C4-2B (cell line): ENCODE results near the gene SLC2A6.

Experiments used
- H3K27ac ChIP-seq: fragments of 450-650 bp; 2 replicates; pipeline ENCODE4 v1.5.1; 2017
- CTCF ChIP-seq: fragments of 450-650 bp; conservative IDR thresholded peaks from 2 replicates; pipeline ENCODE4 v1.5.1; 2017; ENCODE audit warnings: mild to moderate bottlenecking
- ZFX ChIP-seq: fragments of 450-650 bp; IDR thresholded peaks from 2 replicates; pipeline ENCODE4 v1.6.1; 2017

The SLC2A6 gene

GRCh38 chr9:133519693-133520092 lies 40.8 kb upstream of the SLC2A6 start:
- TF ChIP-seq ZFX (no peak), CTCF (no peak)
- no peak overlapping the region for H3K27ac ChIP-seq

- TF ChIP-seq CTCF (no peak), ZFX (no peak)
- H3K27ac ChIP-seq, result no peak overlapping the region
Observed at GRCh38 chr9:133518706-133519449, 40.0 kb upstream of the SLC2A6 start.

- no peak overlapping the region for H3K27ac ChIP-seq
- TF ChIP-seq CTCF (no peak), ZFX (no peak)
Observed at GRCh38 chr9:133518200-133518599, 39.3 kb upstream of the SLC2A6 start.

GRCh38 chr9:133517711-133518110 lies 38.8 kb upstream of the SLC2A6 start:
- no peak overlapping the region for H3K27ac ChIP-seq
- TF ChIP-seq CTCF, result no peak
- TF ChIP-seq ZFX, result no peak

DNA sequence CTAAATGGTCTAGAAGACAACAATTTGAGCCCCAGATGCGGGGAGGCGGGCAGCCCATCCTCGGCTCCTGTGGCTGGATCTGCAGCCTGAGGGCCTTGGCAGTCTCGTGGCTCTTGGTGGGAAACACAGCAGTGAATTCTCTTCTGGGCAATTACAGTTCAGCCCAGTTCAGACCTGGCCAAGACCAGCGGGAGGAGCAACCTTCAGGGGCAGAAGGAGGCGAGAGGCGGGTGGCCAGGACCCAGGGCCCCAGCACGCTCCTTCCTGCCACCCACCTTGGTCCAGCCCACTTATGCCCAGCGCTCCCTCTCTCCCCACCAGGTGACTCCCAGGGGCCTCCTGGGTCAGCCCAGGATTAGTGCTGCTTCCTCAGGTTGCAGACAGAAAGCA lies 38.1 kb upstream of the SLC2A6 start:
- no peak for TF ChIP-seq ZFX
- no peak for TF ChIP-seq CTCF
- no peak overlapping the region for H3K27ac ChIP-seq

DNA sequence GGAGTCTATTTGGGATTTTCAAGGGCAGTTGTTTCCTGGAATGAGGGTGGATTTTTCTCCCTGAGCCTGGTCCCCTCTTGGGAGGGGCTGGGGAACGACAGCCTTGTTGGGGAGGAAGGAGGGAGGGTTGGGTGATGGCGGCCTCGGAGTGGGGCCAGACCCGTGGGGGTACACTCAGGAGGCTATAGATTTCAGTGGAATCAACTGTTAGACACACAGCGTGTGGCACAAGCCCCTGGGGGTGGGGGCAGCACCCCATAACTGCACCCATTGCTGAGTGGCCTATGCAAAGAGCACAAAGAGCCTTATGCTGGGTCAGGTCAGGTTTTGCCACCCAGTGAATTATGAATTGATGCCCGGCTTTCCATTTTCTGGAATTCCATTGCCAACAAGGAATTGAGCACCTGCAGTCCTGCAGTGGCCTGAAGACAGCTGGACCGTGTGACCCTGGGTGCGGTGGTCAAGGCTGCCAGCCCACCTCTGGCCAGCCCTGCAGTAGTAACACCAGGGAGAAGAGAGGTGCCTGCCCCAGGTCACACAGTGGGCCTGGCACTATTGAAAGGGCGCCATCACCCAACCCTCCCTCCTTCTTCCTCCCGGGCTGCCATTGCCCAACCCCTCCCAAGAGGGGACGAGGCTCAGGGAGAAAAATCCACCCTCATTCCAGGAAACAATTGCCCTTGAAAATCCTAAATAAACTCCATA lies 37.5 kb upstream of the SLC2A6 start:
- no peak for TF ChIP-seq ZFX
- H3K27ac ChIP-seq, result no peak overlapping the region

GRCh38 chr9:133515615-133516255 lies 36.8 kb upstream of the SLC2A6 start:
- no peak overlapping the region for H3K27ac ChIP-seq
- TF ChIP-seq CTCF (no peak), ZFX (no peak)

DNA sequence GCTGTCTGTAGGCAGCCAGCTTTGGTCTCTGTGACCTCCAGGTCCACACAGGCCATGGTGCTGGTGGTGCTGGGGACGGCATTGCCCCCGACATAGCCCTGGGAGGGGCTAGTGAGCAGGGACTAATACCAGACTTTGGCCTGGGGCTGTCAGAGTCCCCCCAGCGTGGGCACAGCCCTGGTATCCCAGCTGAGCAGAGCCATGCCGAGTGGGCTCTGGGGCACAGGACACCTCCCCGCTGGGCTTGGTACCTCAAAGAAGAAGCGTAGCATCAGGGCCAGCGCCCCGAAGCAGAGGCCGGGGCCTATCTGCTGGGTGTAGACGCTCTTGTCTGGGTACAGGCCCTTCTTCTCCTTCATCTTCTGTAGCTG lies 36.3 kb upstream of the SLC2A6 start:
- TF ChIP-seq ZFX (no peak), CTCF (no peak)
- no peak overlapping the region for H3K27ac ChIP-seq
